Neutrophil (primary cell): ENCODE data around the gene SLC25A22.
A peak's percentile ranks its signal among the peaks of the same experiment; 100 is the strongest.

ENCODE experiments used
- H3K27ac ChIP-seq: fragments of 200-600 bp; sonication (generic); 2 replicates; pipeline ENCODE4 v1.5.1; 2016; ENCODE audit warnings: mild to moderate bottlenecking, moderate library complexity
- H3K27me3 ChIP-seq: fragments of 200-600 bp; sonication (generic); 2 replicates; pipeline ENCODE4 v1.6.0; 2016; ENCODE audit warnings: mild to moderate bottlenecking
- H3K36me3 ChIP-seq: fragments of 200-600 bp; sonication (generic); 2 replicates; pipeline ENCODE4 v1.5.1; 2017
- H3K4me1 ChIP-seq, 2 experiments: fragments of 200-600 bp in 1 of 2; sonication (generic) in 1 of 2; 1 replicate in 1 of 2; 2 replicates in 1 of 2; pipeline versions ENCODE4 v1.5.1 to v1.6.1; 2013 to 2016; ENCODE audit warnings: low read depth in 1 of 2, low read length in 1 of 2, mild to moderate bottlenecking in 1 of 2, moderate library complexity in 1 of 2; ENCODE audit not compliant: control insufficient read depth in 1 of 2, insufficient read depth in 1 of 2
- H3K4me3 ChIP-seq, 2 experiments: fragments of 200-600 bp in 1 of 2; sonication (generic) in 1 of 2; 1 replicate in 1 of 2; 2 replicates in 1 of 2; pipeline ENCODE4 v1.5.1; 2013 to 2016; ENCODE audit warnings: low read depth in 1 of 2, low read length in 1 of 2, mild to moderate bottlenecking in 1 of 2, moderate library complexity in 1 of 2
- H3K9me3 ChIP-seq: fragments of 200-600 bp; sonication (generic); 2 replicates; pipeline ENCODE4 v1.5.1; 2016
- TF ChIP-seq, protein P1 (sequence below): fragments of 200-600 bp; sonication (generic); IDR thresholded peaks from 2 replicates; pipeline ENCODE4 v1.5.1; 2016; ENCODE audit warnings: antibody characterized with exemption

SLC25A22 gene

DNA sequence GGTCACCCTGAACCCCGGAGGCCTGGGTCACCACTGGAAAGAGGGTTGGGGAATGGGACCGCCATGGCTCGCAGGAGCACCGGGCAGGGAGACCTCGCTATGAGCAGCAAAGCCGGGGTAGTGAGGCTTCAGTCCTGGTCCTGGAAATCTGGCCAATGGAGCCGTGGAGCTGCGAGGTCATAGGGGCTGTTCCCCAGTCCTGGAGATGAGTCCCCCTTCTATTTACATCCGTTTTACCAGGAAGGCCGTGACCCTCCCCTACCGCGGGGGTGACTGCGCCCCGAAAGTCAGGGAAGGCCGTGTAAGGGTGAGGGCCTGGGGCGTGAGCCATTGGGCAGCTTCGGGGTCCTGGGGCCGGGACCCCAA is 6.5 kb upstream of the SLC25A22 start:
- H3K9me3 ChIP-seq = no peaks in the 10 kb centered on the region
- H3K4me1 ChIP-seq = peaks cover 26 to 35% of the 10 kb centered on the region in 2 experiments
- peak overlapping the region; percentile 65 to 75 for H3K4me3 ChIP-seq
- peak overlapping the region; percentile 81 for H3K27ac ChIP-seq
- no peaks in the 10 kb centered on the region for H3K27me3 ChIP-seq
- TF ChIP-seq, protein P1, sequence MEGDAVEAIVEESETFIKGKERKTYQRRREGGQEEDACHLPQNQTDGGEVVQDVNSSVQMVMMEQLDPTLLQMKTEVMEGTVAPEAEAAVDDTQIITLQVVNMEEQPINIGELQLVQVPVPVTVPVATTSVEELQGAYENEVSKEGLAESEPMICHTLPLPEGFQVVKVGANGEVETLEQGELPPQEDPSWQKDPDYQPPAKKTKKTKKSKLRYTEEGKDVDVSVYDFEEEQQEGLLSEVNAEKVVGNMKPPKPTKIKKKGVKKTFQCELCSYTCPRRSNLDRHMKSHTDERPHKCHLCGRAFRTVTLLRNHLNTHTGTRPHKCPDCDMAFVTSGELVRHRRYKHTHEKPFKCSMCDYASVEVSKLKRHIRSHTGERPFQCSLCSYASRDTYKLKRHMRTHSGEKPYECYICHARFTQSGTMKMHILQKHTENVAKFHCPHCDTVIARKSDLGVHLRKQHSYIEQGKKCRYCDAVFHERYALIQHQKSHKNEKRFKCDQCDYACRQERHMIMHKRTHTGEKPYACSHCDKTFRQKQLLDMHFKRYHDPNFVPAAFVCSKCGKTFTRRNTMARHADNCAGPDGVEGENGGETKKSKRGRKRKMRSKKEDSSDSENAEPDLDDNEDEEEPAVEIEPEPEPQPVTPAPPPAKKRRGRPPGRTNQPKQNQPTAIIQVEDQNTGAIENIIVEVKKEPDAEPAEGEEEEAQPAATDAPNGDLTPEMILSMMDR = no peak
- no peaks in the 10 kb centered on the region for H3K36me3 ChIP-seq

DNA sequence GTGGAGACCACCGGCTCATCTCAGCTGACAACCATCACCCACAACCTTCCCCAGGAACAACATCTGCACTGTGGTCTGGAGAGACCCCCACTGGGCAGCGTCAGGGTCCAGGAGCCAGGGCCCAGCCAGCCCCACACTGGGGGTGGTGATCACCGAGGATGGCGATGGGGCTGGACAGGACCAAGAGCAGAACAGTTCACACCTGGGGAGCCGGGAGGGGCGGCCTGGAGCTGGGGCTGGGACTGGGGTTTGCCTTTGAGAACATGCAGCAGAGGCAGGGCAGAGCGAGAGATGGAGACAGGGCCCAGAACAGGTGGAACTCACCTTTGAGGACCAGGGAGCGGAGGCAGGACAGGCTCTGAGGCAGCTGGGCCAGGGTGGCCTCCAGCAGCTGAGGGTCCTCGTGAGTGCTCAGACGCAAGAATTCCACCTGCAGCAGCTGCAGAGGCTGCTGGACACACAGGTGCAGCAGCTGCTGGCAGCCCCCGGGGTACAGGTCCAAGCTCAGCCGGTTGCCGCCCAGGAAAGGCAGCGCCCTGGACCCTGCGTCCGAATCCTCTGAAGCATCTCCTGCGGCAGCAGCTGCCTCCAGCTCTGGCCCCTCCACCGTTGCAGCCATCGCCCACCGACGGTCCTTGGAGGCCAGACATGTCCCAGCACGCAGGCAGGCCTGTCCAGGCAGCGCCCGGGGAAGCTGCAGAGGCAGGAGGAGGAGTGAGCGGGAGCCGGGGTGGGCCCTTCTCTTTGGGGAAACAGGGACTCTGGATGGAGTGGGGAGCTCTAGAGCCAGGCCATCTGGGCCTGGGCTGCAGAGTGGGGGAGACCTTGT is 5.9 kb upstream of the SLC25A22 start:
- H3K9me3 ChIP-seq = no peaks in the 10 kb centered on the region
- H3K36me3 ChIP-seq = no peaks in the 10 kb centered on the region
- H3K27ac ChIP-seq = peak overlapping the region; percentile 81
- peaks cover 24 to 31% of the 10 kb centered on the region in 2 experiments for H3K4me1 ChIP-seq
- TF ChIP-seq, protein P1 = no peak
- H3K4me3 ChIP-seq = peak overlapping the region; percentile 65 to 75
- no peaks in the 10 kb centered on the region for H3K27me3 ChIP-seq

GRCh38 chr11:803467-803742 is 5.3 kb upstream of the SLC25A22 start:
- no peak overlapping the region for H3K4me3 ChIP-seq
- no peaks in the 10 kb centered on the region for H3K36me3 ChIP-seq
- H3K27ac ChIP-seq = no peak overlapping the region
- TF ChIP-seq, protein P1 = no peak
- H3K4me1 ChIP-seq = peaks cover 20 to 28% of the 10 kb centered on the region in 2 experiments
- no peaks in the 10 kb centered on the region for H3K27me3 ChIP-seq
- H3K9me3 ChIP-seq = no peaks in the 10 kb centered on the region

DNA sequence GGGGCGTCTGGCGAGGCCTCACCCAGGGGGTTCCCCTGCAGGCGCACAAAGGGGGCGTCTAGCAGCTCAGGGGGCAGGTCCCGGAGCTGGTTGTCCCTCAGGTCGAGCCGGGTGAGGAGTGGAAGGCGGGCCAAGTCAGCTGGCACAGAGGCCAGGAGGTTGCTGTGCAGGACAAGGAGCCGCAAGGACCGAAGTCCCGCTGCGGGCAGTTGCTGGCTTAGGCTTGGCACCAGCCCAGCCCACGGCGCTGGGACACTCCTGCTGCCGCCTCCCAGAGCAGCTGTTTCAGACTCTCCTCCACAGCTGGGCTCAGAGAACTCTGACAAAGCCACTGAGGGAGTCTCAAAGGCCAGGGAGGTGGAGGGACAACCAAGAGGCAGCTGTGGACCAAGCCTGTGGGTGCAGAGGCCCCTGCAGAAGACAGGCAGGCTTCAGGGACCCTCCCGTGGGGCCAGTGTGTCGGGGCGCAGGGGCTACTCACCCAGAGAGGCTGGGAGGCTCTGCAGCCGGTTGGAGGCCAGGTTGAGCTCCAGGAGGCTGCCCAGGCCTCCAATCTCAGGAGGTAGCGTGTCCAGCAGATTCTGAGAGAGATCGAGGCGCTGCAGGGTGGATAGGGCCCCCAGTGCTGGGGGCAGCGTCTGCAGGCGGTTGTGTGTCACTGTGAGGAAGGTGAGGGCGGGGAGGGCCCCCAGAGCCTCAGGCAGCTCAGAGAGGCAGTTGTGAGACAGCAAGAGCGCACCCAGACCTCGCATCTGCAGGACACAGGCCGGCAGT is 4.8 kb upstream of the SLC25A22 start:
- Histone ChIP-seq H3K4me1 (peaks cover 19 to 31% of the 10 kb centered on the region in 2 experiments), H3K4me3 (no peak overlapping the region), H3K9me3 (no peaks in the 10 kb centered on the region), H3K27me3 (no peaks in the 10 kb centered on the region), H3K36me3 (no peaks in the 10 kb centered on the region), H3K27ac (no peak overlapping the region)
- TF ChIP-seq, protein P1 = no peak

GRCh38 chr11:802018-802617 is 4.0 kb upstream of the SLC25A22 start:
- Histone ChIP-seq H3K4me1 (peaks cover 27 to 38% of the 10 kb centered on the region in 2 experiments), H3K27ac (no peak overlapping the region), H3K36me3 (no peaks in the 10 kb centered on the region), H3K27me3 (no peaks in the 10 kb centered on the region), H3K4me3 (no peak overlapping the region), H3K9me3 (no peaks in the 10 kb centered on the region)
- TF ChIP-seq, protein P1 = no peak
